GM12801 (cell line): Measurements from ENCODE around the gene EVA1A.

ENCODE experiments used
- TF ChIP-seq, protein P1 (sequence below): IDR thresholded peaks from one replicate; pipeline ENCODE4 v1.5.1; 2011; ENCODE audit warnings: control low read depth; ENCODE audit not compliant: insufficient read length; ENCODE audit errors: extremely low read depth

EVA1A gene

GRCh38 chr2:75560022-75560767 lies 544 bp downstream of the EVA1A start:
- TF ChIP-seq, protein P1, sequence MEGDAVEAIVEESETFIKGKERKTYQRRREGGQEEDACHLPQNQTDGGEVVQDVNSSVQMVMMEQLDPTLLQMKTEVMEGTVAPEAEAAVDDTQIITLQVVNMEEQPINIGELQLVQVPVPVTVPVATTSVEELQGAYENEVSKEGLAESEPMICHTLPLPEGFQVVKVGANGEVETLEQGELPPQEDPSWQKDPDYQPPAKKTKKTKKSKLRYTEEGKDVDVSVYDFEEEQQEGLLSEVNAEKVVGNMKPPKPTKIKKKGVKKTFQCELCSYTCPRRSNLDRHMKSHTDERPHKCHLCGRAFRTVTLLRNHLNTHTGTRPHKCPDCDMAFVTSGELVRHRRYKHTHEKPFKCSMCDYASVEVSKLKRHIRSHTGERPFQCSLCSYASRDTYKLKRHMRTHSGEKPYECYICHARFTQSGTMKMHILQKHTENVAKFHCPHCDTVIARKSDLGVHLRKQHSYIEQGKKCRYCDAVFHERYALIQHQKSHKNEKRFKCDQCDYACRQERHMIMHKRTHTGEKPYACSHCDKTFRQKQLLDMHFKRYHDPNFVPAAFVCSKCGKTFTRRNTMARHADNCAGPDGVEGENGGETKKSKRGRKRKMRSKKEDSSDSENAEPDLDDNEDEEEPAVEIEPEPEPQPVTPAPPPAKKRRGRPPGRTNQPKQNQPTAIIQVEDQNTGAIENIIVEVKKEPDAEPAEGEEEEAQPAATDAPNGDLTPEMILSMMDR, result no peak

- TF ChIP-seq, protein P1, result no peak
Measured at GRCh38 chr2:75559680-75560021, 1.1 kb downstream of the EVA1A start.

GRCh38 chr2:75558786-75559679 lies 1.7 kb downstream of the EVA1A start:
- TF ChIP-seq, protein P1, result no peak

GRCh38 chr2:75558136-75558535 lies 2.6 kb downstream of the EVA1A start:
- TF ChIP-seq, protein P1, result no peak

- TF ChIP-seq, protein P1, result no peak
Measured at GRCh38 chr2:75557474-75558133, 3.1 kb downstream of the EVA1A start.

DNA sequence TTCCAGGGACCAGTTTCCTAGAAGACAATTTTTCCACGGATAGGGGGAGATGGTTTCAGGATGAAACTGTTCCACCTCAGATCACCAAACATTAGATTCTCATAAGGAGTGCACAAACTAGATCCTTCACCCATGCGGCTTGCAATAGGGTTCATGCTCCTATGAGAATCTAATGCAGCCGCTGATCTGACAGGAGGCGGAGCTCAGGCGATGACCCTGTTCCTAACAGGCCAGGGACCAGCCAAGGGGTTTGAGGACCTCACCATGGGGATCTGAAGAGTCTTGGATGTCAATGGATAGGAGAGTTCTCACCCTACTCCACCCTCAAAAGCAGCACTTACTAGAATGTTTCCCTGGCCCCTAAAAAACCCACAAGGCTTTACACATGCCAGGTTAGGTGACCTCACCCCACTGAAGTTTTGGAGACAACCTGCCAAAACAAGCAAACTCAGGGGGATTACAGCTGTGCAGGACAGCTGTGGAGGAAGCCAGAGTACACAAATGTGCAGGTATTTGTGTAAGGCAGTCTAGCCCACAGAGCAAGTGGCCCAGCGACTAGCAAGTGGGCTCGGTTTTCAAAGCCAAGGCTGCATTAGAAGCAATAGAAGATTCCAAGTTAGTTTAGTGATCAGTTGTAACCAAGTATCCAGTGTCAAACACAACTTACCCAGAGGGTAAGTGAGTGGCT lies 3.9 kb downstream of the EVA1A start:
- TF ChIP-seq, protein P1, result no peak

- TF ChIP-seq, protein P1, result no peak
Measured at GRCh38 chr2:75555701-75556100, 5.0 kb downstream of the EVA1A start.
